Choroid plexus epithelial cell (primary cell): ENCODE data around the gene CELF2.

ENCODE experiments used
- DNase-seq: peaks from one replicate; pipeline ENCODE4 v3.0.0-alpha.2; 2010; ENCODE audit warnings: low read depth
- H3K4me3 ChIP-seq: 2 replicates; pipeline ENCODE4 v1.5.1; 2011; ENCODE audit warnings: low read depth, mild to moderate bottlenecking, control low read depth, low read length, moderate library complexity
- TF ChIP-seq, protein P1 (sequence below): conservative IDR thresholded peaks from 2 replicates; pipeline ENCODE4 v1.5.1; 2011; ENCODE audit warnings: low read depth, mild to moderate bottlenecking, control low read depth, inconsistent platforms, low read length, moderate library complexity

CELF2 gene

DNA sequence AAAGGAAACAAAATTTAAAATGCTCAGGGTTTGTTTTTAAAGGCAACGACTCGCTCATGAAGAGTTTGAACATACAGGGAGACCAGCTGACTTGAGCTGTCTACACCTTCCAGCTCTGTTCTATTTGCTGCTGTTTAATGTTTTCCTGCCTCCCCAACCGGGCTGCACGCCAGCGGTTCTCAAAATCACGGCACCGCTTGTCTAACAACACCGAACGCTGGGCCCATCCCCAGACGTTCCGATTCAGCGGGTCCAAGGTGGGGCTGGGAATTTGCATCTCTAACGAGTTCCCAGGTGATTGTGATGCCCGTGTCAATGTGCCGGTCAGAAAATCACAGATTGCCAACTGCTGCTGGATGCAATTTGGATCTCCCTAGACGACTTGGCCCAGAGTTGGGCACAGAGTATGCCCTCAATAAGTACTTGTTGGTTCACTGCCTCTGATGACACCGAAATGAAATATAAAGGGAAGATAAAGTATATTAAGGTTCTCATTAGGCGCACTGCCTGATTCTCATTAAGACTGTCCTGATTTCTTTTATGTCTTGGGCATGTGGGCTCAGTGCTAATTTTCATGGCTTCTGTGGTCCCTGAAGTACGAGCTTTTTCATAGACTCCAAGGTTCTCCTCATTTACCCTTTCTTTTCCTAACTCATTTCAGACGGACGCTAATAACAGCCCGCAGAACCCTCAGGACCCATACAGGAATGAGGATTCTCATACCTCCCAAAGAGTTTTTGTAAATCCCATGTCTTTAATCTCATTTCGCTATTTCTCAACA, 28.5 kb downstream of the CELF2 start:
- H3K4me3 ChIP-seq: no peak overlapping the region
- TF ChIP-seq, protein P1, sequence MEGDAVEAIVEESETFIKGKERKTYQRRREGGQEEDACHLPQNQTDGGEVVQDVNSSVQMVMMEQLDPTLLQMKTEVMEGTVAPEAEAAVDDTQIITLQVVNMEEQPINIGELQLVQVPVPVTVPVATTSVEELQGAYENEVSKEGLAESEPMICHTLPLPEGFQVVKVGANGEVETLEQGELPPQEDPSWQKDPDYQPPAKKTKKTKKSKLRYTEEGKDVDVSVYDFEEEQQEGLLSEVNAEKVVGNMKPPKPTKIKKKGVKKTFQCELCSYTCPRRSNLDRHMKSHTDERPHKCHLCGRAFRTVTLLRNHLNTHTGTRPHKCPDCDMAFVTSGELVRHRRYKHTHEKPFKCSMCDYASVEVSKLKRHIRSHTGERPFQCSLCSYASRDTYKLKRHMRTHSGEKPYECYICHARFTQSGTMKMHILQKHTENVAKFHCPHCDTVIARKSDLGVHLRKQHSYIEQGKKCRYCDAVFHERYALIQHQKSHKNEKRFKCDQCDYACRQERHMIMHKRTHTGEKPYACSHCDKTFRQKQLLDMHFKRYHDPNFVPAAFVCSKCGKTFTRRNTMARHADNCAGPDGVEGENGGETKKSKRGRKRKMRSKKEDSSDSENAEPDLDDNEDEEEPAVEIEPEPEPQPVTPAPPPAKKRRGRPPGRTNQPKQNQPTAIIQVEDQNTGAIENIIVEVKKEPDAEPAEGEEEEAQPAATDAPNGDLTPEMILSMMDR: no peak
- no peak for DNase-seq

DNA sequence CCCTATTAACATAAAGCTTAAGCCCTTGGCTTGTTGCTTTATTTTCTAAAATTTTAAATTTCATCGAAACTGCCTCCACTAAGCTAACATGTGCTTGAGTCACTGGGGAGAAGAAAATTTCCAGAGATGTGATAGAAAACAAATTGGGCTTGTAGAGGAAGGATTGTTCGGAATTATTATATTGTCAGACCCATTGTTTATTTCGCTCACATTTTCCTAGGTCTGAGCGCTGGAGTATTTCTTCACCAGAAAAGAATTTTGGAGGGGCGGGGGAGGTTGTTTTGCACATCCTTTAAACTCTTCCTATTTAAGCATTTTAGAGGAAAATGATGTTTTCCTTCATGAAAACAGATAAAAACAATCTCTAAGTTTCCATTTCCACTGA, 29.1 kb downstream of the CELF2 start:
- H3K4me3 ChIP-seq: no peak overlapping the region
- TF ChIP-seq, protein P1: no peak
- no peak for DNase-seq

DNA sequence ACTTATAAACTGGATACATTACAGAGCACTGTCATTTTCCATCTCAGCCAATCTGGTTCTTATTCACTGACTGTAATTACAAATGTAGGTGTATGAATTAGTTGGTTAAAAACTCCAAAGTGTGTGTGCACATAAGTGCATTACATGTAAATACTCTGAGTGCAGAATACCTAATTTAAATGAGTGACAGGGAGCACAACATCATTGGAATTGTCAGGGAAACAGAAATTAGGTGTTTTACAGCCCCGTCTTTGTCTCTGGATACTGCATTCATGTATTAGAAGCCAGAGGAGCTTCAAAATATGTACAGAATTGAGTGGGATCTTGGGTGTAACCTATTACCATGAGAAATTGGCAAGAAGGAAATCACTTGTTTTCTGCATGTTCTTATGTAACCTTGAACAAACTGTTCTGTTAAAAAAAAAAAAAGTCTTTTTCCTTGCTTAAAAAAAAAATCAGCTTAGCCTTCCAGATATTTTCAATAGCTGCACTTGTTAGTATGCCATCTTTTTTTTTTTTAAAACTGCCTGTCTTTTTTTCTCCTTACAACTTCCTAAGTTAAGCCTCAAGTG, 31.1 kb downstream of the CELF2 start:
- no peak overlapping the region for H3K4me3 ChIP-seq
- TF ChIP-seq, protein P1: no peak
- DNase-seq: no peak

DNA sequence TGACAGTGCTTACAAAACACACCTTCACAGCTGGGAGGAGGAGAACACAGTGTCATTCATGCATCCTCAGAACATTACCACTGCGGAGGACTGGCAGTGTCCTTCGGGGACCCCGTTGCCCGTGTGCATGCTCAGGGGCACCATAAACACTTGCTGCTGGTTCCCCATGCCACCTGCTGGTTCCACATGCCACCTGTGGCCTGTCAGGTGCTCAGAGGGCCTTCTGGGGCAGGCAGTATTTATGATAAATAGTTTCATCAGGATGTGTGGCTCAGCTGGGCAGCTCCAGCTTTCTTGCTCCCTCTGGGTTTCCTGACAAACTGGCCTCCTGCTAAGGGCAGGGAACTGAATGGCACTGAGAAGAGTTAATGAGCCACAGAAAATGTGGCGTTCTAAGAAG, 32.1 kb downstream of the CELF2 start:
- no peak overlapping the region for H3K4me3 ChIP-seq
- DNase-seq: no peak
- TF ChIP-seq, protein P1: no peak

DNA sequence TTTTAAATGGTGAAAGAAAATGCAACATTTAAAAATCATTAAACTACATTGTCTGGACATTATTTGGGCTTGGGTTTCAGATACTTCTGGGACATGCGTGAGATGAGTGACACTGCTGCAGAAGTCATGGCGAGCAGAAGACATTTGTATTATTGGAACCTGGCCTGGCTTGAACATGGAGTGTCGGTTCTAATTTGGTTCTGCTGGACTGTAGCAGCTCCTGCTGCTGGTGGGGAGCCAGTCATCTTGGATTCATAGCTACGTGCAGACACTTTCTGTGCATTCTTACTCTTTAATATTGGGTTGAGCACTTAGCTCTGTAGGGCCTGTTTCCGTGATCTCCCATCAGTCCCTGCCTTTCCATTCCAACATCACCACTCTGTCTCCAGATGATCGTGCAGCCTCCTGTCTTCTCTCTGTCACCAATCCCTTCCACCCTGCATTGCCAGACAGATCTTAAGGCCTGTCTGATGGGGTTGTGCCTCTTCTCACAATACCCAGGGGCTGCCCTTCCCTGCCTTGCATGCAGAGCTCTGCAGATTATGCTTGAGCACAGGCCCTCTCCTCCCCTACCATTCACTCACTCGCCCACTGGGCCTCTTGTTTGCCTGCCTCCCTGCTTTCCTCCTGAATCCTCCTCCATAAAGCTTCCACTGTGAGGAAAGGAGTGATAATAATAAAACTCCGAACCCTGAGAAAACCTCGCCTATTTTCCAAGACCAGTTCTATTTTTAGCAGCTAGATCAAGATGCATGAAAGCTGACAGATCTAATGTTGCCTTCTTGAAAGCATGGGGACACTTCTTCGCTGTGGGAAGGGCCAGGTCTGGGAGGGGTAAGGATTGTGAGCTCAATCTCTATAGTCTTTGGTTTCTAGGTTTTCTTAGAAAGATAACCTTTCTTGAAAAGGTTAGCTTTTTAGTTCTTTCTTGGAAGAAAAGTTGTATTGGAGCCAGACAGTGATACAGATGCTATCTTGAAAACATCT, 32.9 kb downstream of the CELF2 start:
- no peak for DNase-seq
- H3K4me3 ChIP-seq: no peak overlapping the region
- TF ChIP-seq, protein P1: no peak

DNA sequence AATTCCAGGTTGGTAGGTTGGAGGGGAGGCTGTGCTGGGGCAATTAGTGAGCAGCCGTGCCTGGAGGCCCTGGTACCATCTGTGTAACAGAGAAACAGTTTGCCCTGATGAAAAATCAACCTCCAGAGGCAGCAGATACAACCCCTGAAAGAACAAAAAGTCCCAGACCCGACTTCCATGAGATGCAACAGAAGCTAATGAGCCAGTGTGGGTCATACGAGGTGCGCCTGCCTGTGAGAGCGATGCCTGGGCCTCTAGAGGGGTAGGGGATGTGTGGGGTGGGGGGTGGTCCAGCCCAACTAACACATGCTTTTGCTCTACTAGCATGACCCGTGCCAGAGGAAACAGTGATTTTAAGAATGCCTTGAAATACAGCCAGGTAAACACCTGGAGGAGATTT, 39.3 kb downstream of the CELF2 start:
- DNase-seq: no peak
- TF ChIP-seq, protein P1: no peak

More for the DNA sequence above, 39.3 kb downstream of the CELF2 start:
- H3K4me3 ChIP-seq: no peak overlapping the region
